Nephron progenitor cell (in vitro differentiated cells): ENCODE data around the gene CDKAL1.

Experiments used
- DNase-seq: peaks from one replicate; pipeline ENCODE4 v3.0.0; 2021
- H3K27ac Mint-ChIP-seq: 2 replicates; pipeline ENCODE4 v1.8.0; 2021; ENCODE audit warnings: mild to moderate bottlenecking, moderate library complexity, mixed read lengths
- H3K27me3 Mint-ChIP-seq: 2 replicates; pipeline ENCODE4 v1.8.0; 2021; ENCODE audit warnings: mild to moderate bottlenecking, low read depth, mixed read lengths; ENCODE audit not compliant: poor library complexity
- H3K36me3 Mint-ChIP-seq: 2 replicates; pipeline ENCODE4 v1.8.0; 2021; ENCODE audit warnings: low read depth, mixed read lengths
- H3K4me1 Mint-ChIP-seq: 2 replicates; pipeline ENCODE4 v1.8.0; 2021; ENCODE audit warnings: mixed read lengths
- H3K4me3 Mint-ChIP-seq: 2 replicates; pipeline ENCODE4 v1.8.0; 2021; ENCODE audit warnings: mild to moderate bottlenecking, moderate library complexity, mixed read lengths
- H3K9me3 Mint-ChIP-seq: 2 replicates; pipeline ENCODE4 v1.8.0; 2021; ENCODE audit warnings: mild to moderate bottlenecking, moderate library complexity, mixed read lengths
- CTCF ChIP-seq: fragments of 200-600 bp; sonication (generic); IDR thresholded peaks from 2 replicates; pipeline ENCODE4 v1.5.0; 2021; ENCODE audit warnings: antibody characterized with exemption

CDKAL1 gene

GRCh38 chr6:20861481-20861880, 327.2 kb downstream of the CDKAL1 start:
- no peak for DNase-seq
- Mint-ChIP-seq H3K4me1 (peaks cover 7% of the 10 kb centered on the region), H3K36me3 (peaks cover 6% of the 10 kb centered on the region), H3K27ac (no peak overlapping the region), H3K9me3 (no peaks in the 10 kb centered on the region), H3K27me3 (peaks cover 5% of the 10 kb centered on the region), H3K4me3 (no peak overlapping the region)
- TF ChIP-seq CTCF: no peak

- Mint-ChIP-seq H3K4me1 (peaks cover 11% of the 10 kb centered on the region), H3K4me3 (no peak overlapping the region), H3K27me3 (peaks cover 5% of the 10 kb centered on the region), H3K9me3 (no peaks in the 10 kb centered on the region), H3K36me3 (no peaks in the 10 kb centered on the region), H3K27ac (no peak overlapping the region)
- no peak for TF ChIP-seq CTCF
- DNase-seq: no peak
Observed at GRCh38 chr6:20866036-20866435, 331.8 kb downstream of the CDKAL1 start.

GRCh38 chr6:20866935-20867703, 332.9 kb downstream of the CDKAL1 start:
- Mint-ChIP-seq H3K9me3 (no peaks in the 10 kb centered on the region), H3K27ac (no peak overlapping the region), H3K27me3 (peaks cover 5% of the 10 kb centered on the region), H3K4me3 (no peak overlapping the region), H3K4me1 (peaks cover 11% of the 10 kb centered on the region), H3K36me3 (no peaks in the 10 kb centered on the region)
- no peak for TF ChIP-seq CTCF
- DNase-seq: no peak

- Mint-ChIP-seq H3K9me3 (no peaks in the 10 kb centered on the region), H3K4me1 (peaks cover 12% of the 10 kb centered on the region), H3K27me3 (no peaks in the 10 kb centered on the region), H3K27ac (no peak overlapping the region), H3K36me3 (no peaks in the 10 kb centered on the region), H3K4me3 (no peak overlapping the region)
- DNase-seq: no peak
- TF ChIP-seq CTCF: no peak
Observed at GRCh38 chr6:20868397-20869096, 334.3 kb downstream of the CDKAL1 start.

- Mint-ChIP-seq H3K4me1 (peaks cover 22% of the 10 kb centered on the region), H3K36me3 (no peaks in the 10 kb centered on the region), H3K27ac (no peak overlapping the region), H3K4me3 (no peak overlapping the region), H3K27me3 (no peaks in the 10 kb centered on the region), H3K9me3 (no peaks in the 10 kb centered on the region)
- no peak for TF ChIP-seq CTCF
- DNase-seq: no peak
Observed at GRCh38 chr6:20870021-20870420, 335.8 kb downstream of the CDKAL1 start.
